GM10248 (cell line): Measurements from ENCODE around the gene ADAP1.

Experiments
- CTCF ChIA-PET: fragments of 300-600 bp; sonication (Branson Sonifier 250); formaldehyde crosslinking; extraction: SDS; loops from one replicate; lab custom pipeline; 2021; ENCODE audit warnings: antibody characterized with exemption; lab: Yijun Ruan, JAX
- POLR2A ChIA-PET: fragments of 350-650 bp; sonication (Branson Sonifier 250); formaldehyde crosslinking; extraction: SDS; loops from one replicate; lab custom pipeline; 2020; ENCODE audit warnings: antibody characterized with exemption; lab: Yijun Ruan, JAX
- DNase-seq: peaks from one replicate; pipeline ENCODE4 v3.0.0; 2012; ENCODE audit errors: extremely low spot score
- TF ChIP-seq, protein P1 (sequence below): IDR thresholded peaks from 2 replicates; pipeline ENCODE4 v1.5.1; 2012; ENCODE audit warnings: mild to moderate bottlenecking, low read depth; ENCODE audit errors: extremely low read depth, missing control alignments, control extremely low read depth

ADAP1 gene

DNA sequence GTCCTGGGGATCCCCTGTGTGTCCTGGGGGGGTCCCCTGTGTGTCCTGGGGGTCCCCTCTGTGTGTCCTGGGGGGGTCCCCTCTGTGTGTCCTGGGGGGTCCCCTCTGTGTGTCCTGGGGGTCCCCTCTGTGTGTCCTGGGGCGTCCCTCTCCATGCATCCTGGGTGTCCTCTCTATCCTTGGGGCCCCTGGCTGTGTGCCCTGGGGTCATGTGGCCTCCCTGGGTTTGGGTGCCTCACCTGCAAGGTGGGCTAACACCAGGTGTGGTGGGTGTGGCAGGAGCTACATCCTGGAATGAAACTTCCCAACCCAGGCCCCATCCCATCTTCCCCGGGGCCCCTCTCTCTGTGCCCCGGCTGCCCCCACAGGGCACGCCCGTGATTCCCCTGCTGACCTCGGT is 33.4 kb upstream of the ADAP1 start:
- no peak for DNase-seq
- ChIA-PET CTCF (interaction anchor here (0.7 to 2.5 kb wide), 10 partner anchors 11 to 189 kb away, joined by 3 to 20 read pairs (median 3); no protein-coding TSS in a partner anchor), POLR2A (interaction anchor here (0.7 kb wide), 1 partner anchor 58 kb away, joined by 3 read pairs; no protein-coding TSS in a partner anchor)
- TF ChIP-seq, protein P1, sequence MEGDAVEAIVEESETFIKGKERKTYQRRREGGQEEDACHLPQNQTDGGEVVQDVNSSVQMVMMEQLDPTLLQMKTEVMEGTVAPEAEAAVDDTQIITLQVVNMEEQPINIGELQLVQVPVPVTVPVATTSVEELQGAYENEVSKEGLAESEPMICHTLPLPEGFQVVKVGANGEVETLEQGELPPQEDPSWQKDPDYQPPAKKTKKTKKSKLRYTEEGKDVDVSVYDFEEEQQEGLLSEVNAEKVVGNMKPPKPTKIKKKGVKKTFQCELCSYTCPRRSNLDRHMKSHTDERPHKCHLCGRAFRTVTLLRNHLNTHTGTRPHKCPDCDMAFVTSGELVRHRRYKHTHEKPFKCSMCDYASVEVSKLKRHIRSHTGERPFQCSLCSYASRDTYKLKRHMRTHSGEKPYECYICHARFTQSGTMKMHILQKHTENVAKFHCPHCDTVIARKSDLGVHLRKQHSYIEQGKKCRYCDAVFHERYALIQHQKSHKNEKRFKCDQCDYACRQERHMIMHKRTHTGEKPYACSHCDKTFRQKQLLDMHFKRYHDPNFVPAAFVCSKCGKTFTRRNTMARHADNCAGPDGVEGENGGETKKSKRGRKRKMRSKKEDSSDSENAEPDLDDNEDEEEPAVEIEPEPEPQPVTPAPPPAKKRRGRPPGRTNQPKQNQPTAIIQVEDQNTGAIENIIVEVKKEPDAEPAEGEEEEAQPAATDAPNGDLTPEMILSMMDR = no peak

DNA sequence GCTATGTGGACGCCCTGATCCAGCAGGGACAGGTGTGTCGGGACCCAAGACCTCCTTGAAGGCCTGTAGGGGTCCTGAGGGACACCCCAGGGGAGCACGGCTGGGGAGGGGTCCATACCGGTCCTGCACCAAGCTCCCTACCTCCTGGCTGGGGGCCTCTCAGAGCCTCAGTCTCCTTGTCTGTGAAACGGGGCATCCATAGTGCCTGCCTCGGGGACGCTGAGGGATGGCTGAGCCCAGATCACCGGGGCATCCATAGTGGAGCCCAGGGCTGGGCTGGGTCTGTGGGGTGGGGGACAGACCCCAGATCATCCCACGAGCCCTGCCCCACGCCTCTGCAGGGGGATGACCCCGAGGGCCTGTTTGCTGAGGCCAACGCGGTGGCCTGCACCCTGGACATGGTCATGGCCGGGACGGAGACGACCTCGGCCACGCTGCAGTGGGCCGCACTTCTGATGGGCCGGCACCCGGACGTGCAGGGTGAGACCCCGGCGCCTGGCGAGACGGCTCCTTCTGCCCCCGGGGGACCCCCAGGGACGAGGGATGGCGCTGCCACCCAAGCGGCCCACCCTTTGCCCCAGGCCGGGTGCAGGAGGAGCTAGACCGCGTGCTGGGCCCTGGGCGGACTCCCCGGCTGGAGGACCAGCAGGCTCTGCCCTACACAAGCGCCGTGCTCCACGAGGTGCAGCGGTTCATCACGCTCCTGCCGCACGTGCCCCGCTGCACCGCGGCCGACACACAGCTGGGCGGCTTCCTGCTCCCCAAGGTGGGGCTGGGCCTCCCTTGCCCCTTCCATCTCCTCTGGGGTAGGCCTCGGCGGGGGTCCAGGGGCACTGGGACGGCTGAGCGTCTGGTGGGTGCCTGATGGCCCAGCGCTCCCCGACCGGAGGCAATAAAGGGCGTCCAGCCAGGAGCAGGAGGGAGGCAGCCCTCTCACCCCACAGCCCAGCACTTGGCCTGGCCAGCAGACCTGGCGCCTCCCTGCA is 32.6 kb upstream of the ADAP1 start:
- DNase-seq = no peak
- CTCF ChIA-PET = interaction anchor here (1.0 to 2.5 kb wide), 3 partner anchors 78 to 187 kb away, joined by 3 to 20 read pairs (median 10); no protein-coding TSS in a partner anchor
- POLR2A ChIA-PET = no interaction called here
- TF ChIP-seq, protein P1 = no peak

DNA sequence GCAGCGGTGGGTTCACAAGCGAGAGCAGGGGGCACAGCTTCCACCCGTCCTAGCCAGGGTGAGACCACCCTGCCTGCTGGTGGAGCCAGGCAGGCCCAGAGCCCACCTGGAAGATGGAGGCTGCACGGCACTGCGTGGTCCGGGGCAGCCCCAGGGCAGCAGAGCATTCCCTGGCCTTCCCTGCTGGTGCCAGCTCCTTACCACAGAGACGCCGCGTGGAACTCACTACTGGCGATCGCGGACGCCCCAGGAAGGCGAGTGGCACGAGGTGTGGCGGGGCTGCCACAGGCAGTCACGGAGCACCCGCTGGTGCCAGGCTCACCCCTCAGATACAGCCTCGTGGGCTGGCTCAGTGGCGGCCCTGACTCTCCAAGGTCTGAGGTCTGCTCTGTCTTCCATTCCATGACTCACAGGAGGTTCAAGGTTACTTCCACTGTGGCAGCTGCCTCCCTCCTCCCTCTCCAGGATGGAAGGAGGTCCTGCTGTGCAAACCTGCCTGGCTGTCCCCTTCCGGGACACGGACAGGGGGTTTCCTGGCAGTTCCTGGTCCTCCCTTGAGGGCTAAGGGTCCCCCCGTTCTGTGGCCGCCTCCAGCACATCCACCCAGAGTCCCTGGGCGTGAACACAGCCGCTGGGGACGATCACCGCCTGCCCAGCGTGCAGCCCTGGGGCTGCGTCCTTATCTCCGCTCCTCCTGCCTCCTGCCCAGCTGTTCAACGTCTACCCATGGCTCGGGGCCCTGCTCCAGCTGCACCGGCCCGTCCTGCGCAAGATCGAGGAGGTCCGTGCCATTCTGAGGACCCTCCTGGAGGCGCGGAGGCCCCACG is 31.6 kb upstream of the ADAP1 start:
- ChIA-PET CTCF (interaction anchor here (0.8 to 2.0 kb wide), 4 partner anchors 7 to 100 kb away, joined by 3 to 10 read pairs (median 4); no protein-coding TSS in a partner anchor), POLR2A (no interaction called here)
- TF ChIP-seq, protein P1 = no peak
- DNase-seq = no peak

DNA sequence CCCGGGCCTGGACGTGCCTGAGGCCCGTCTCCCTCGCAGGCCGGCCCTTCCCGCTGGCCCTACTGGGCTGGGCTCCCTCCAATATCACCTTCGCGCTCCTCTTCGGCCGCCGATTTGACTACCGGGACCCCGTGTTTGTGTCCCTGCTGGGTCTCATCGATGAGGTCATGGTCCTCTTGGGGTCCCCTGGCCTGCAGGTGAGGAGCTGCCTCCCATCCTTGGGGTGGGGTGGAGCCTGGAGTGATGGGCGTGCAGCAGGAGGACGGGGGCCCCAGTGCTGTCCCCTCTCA is 30.6 kb upstream of the ADAP1 start:
- DNase-seq = no peak
- ChIA-PET POLR2A (no interaction called here), CTCF (interaction anchor here (0.8 to 2.0 kb wide), 5 partner anchors 8 to 101 kb away, joined by 3 to 10 read pairs (median 3); no protein-coding TSS in a partner anchor)
- TF ChIP-seq, protein P1 = no peak

DNA sequence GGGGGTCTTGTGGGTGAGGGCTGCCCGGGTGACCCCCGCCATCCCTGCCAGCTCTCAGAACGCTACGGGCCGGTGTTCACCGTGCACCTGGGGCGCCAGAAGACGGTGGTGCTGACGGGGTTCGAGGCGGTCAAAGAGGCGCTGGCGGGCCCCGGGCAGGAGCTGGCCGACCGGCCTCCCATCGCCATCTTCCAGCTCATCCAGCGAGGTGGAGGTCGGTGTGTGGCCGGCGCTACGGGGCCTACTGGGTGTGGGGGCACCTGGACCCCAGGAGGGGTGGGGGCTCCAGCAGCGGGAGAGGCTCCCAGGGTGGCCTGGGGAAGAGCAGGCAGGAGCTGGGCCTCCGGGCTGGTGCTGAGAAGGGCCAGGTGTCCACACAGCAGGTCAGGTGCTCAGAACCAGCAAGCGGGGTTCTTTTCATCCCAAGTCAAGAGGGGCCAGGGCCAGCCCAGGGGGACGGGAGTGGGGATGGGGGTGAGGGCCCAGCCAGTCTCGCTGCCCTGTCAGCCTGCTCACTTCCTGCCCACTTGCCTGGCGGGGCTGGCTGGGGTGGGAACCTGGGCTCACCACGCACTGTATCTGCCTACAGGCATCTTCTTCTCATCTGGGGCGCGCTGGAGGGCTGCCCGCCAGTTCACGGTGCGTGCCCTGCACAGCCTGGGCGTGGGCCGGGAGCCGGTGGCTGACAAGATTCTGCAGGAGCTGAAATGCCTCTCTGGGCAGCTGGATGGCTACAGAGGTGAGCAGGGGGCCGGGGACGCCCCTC is 30.1 kb upstream of the ADAP1 start:
- CTCF ChIA-PET = interaction anchor here (1.0 to 1.9 kb wide), 3 partner anchors 8 to 102 kb away, joined by 3 to 6 read pairs (median 3); no protein-coding TSS in a partner anchor
- POLR2A ChIA-PET = no interaction called here

More for the DNA sequence above, 30.1 kb upstream of the ADAP1 start:
- TF ChIP-seq, protein P1 = no peak
- no peak for DNase-seq
